Measurements from ENCODE around the gene OGFOD2. TPM values are rescaled to one million over a fixed set of nuclear protein-coding genes. Genes with fewer than 3 reads are reported as not detected.
"Not testable (repeated sequence)": the region's sequence is repeated elsewhere in the genome, so short reads cannot be mapped to it uniquely, and the experiment has no call there.

Gene OGFOD2
- 1 to 10 TPM; 7.6 to 9.6 TPM for total RNA-seq
- long read RNA-seq, donor 1, partial matches to known transcripts: 1 of 9 reads
- long read RNA-seq, donor 1, other reads (novel, unspliced or antisense): 3 of 9 reads
- long read RNA-seq, donor 2, transcript OGFOD2-201 (7 exons, 1,780 nt): major isoform, 14 of 33 reads
- long read RNA-seq, donor 2, partial matches to known transcripts: 1 of 33 reads
- long read RNA-seq, donor 2, other reads (novel, unspliced or antisense): 12 of 33 reads

DNA sequence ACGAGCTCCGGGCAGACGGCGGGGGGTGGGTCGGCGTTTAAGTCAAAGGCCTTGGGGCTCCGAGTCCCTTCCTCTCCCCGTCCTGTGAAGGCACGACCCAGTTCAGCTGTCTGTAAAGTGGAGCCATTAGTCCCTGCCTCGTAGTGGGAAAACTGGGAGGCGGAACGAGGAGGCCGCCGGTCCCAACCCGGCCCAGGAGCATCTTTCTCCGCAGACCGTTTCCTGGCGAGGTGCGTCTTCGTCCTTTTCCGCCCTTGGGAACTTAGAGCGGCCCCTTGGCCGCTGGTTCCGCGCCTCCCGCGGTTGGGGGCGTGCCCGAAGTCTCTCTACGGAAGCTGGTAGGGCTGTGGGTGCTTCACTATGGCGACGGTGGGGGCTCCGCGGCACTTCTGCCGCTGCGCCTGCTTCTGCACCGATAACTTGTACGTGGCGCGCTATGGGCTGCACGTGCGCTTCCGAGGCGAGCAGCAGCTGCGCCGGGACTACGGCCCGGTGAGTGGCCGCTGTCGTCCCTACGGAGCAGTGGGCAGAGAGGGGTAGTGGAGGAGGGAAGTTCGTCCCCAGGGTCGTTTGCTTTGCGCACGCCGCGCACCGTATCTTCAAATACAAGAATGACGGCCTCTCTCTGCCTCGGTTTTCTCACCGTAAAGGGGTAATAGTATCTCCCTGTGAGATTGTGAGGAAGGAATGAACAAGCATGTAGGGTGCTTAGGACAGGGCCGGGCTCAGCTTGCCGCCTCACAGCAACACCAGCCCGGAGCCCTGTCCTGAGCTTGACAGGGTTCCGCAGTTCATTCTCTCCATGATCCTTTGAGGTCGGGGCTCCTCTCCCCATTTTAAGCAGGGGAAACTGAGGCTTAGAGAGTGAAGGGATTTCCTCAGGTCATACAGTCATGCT lies at the start of gene OGFOD2:
OGFOD2 (plus strand) TSS at position 353 of the 898 bp plus-strand sequence; CDS start at position 361, 8 bp downstream.
- intact Hi-C loops (cut with DNase I): loop anchor here (5.0 to 10.0 kb wide), 2 partner anchors 177 to 180 kb away; partner anchors contain the start of gene PITPNM2 (in 2 of the 2)

DNA sequence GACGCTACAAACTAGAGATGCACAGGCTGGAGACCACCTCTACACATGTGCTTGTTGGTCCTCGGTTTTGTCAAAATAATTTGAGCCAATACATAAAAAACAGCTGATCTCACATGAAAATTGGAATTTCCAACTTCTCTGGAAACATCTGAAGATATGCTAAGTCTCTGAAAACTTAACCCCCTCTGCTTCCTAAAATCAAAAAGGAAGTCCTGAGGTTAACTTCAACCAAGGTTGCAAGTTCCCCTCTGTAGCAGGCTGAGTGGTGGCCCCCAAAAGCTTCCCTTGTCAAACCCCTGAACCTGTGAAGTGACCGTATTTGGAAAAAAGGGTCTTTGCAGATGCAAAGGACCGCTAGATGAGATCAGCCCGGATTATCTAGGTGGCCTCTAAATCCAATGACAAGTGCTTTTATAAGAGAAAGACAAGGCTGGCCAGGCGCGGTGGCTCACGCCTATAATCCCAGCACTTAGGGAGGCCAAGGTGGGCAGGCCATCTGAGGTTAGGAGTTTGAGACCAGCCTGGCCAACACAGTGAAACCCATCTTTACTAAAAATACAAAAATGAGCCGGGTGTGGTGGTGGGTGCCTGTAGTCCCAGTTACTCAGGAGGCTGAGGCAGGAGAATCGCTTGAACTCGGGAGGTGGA lies 47.2 kb upstream of the OGFOD2 start:
- no peak for DNase-seq (ENCODE audit: low spot score)
- intact Hi-C loops (cut with DNase I): no loop called here

More for the DNA sequence above, at the start of gene OGFOD2:
- peak; percentile 97 for DNase-seq (ENCODE audit: low spot score)

DNA sequence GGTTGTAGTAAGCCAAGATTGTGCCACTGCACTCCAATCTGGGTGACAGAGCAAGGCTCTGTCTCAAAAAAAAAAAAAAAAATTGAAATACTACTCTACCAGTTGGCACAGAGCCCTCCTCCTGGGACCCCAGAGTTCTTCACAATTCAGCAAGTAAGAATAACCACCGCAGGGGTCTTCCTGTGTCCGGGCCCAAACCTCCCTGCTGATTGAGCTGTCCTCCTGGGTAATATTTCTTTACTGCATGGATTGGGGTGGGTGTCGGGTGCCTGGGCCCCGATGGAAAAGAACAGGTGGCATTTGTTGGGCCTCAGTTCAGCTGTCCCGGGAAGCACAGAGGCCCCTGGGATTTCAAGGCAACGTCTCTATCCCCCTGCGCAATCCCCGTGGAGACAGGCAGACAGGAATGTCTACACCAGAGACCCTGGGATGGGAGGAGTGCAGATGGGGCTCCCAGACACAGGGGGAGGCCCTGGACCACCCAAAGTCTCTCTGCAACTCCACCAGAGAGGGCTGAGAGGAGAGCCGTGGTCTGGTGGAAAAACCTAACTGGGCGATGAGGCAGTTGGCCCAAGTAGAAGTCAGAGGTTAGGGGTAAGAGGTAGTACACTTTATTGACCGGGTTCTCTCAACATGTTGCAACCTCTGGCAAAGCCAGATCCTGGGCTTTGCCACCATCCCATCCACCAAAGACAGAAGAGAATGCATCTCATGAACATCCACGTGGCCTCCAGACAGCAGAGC lies 46.5 kb upstream of the OGFOD2 start:
- no peak for DNase-seq (ENCODE audit: low spot score)
- intact Hi-C loops (cut with DNase I): no loop called here

DNA sequence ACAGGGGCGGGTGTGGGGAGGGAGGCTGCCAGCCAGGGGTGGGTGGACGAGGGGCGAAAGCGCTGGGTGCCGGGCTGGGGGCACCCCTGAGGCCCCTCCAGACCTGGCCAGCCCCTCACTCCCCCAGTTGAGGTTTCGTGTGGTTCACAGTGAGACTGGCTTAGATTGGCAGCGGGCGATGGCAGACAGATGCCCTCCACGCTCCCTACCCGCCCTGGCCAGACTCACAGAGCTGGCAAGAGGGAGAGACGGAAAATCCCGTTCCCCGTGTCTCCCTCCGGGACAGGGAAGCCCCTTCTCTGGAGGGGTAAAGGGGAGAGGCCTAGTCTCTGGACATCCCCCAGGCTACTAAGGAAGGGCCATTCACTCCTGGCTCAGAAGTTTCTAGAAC lies 45.9 kb upstream of the OGFOD2 start:
- intact Hi-C loops (cut with DNase I): no loop called here
- DNase-seq (ENCODE audit: low spot score): no peak

DNA sequence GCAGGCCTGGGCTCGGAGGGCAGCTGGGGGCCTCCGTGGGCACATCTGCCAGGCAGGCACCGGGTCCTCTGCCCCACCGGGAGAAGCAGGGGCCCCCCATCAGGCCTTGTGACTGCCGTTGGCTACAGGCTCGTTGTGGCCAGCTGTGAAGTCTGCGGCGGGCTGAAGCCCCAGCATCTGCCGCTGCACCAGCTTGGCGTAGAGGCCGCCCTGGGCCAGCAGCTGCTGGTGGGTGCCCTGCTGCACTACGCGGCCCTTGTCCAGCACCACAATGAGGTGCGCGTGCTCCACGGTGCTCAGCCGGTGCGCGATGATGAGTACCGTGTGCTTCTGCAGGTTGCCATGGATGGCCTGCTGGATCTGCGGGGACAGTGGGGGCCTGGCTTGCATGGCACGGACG lies 45.2 kb upstream of the OGFOD2 start:
- intact Hi-C loops (cut with DNase I): no loop called here
- DNase-seq (ENCODE audit: low spot score): no peak

DNA sequence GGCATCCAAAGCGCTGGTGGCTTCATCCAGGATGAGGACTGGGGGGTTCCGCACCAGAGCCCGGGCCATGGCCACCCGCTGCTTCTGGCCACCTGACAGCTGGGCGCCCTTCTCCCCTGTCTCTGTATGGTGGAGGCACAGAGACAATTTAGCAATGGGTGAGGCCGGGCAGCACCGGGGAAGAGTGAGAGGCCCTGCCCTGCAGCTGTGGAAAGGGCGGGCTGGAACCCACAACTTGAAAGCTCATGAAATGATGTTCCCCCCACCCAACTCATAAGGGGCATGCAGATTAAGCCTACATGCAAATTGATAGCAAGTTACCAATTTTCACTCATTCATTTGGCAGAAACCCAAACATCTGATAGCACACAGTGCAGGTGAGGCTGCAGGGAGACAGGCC lies 42.8 kb upstream of the OGFOD2 start:
- DNase-seq (ENCODE audit: low spot score): no peak
- intact Hi-C loops (cut with DNase I): no loop called here

DNA sequence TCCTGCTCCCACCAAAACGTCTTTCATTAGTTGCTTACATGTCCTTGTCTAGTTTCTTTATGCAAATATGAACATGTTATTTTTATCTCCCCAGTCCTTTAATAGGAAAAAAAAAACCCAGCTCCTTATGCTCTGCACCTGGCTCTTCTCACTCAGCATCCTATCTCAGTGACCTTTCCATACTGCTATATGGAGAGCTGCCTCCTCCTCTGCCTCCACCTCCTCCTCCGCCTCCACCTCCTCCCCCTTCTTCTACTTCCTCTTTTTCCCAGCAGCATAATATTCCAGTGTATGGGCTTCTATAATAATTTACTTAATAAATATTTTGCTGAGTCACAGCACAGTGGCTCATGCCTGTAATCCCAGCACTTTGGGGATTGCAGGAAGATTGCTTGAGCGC lies 40.3 kb upstream of the OGFOD2 start:
- intact Hi-C loops (cut with DNase I): no loop called here
- DNase-seq (ENCODE audit: low spot score): no peak

DNA sequence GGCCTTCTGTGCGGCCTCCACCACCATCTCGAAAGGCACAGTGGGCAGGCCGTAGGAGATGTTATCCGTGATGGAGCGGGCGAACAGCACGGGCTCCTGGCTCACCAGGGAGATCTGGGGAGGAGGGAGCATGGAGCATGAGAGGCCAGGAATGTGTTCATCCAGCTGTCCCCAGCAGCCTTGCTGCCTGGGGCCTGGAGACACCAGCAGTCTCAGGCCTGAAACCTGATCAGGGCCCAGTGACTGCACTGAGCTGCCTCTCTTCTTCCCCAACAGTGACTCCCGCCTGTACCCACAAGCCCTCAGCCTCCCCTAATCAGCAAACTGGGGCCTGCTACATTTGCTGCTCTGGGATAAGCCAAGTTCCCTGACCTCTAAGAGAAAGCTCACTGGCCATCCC lies 39.7 kb upstream of the OGFOD2 start:
- intact Hi-C loops (cut with DNase I): no loop called here
- no peak for DNase-seq (ENCODE audit: low spot score)

DNA sequence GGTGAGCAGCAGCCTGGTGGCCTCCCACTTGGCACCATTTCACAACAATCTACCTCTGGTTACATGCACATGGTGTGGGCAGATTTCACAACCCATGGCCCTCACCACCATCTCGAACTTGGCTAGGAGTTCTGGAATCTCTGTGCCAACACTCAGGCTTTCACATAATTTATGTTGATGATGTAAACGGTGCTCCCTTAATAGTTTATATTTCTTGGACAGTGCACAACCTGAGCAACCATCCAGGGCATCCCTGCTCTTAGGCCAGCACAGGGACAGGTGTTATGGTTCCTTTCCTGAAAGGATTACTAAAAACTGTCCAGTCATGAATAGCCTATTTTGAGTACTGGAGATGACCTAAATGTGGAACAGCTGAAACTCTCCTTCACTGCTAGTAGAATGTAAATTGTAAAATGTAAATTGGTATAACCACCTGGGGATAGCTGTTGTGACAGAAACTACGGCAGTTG lies 37.4 kb upstream of the OGFOD2 start:
- intact Hi-C loops (cut with DNase I): no loop called here

DNA sequence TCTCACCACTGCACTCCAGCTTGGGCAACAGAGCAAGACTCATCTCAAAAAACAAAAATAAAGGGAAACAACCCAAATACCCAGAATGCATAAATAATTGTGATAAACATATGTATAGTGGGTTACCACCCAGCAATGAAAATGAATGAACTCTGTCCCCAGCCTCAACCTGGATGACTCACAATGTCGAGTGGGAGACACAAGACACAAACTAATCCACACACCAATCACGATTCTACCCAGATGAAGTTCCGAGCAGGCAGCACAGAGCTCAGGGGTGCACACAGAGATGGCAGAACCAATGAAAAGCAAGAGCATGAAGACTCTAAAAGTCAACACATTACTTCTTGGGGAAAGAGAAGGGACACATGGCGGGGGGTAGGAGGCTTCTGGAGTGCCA lies 35.9 kb upstream of the OGFOD2 start:
- DNase-seq (ENCODE audit: low spot score): no peak
- intact Hi-C loops (cut with DNase I): no loop called here

More for the DNA sequence above, 37.4 kb upstream of the OGFOD2 start:
- no peak for DNase-seq (ENCODE audit: low spot score)

DNA sequence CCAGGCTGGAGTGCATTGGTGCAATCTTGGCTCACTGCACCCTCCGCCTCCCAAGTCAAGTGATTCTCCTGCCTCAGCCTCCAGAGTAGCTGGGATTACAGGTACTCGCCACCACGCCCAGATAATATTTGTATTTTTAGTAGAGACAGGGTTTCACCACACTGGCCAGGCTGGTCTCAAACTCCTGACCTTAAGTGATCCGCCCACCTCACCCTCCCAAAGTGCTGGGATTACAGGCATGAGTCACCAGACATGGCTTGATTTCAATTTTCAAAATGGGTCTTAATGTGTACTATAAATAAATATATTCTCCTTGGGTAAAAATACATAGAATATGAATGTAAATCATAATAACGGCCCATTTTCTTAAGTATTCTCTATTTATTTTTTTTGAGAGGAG lies 33.7 kb upstream of the OGFOD2 start:
- intact Hi-C loops (cut with DNase I); DNase-seq (ENCODE audit: low spot score): not testable (repeated sequence)

DNA sequence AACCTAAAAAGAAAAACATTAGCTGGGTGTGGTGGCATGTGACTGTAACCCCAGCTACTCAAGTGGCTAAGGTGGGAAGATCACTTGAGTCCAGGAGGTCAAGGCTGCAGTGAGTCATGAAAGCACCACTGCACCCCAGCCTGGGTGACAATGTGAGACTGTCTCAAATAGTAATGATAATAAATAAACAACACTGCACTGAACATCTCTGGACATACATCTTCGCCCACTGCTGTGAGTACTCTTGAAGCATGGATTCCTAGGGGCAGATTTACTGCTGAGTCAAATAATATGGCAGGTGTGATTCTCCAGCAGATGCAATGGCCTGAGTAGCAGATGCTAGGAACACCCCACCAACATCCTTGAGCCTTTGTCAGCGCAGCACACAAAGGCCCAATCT lies 32.4 kb upstream of the OGFOD2 start:
- DNase-seq (ENCODE audit: low spot score): no peak
- intact Hi-C loops (cut with DNase I): no loop called here

DNA sequence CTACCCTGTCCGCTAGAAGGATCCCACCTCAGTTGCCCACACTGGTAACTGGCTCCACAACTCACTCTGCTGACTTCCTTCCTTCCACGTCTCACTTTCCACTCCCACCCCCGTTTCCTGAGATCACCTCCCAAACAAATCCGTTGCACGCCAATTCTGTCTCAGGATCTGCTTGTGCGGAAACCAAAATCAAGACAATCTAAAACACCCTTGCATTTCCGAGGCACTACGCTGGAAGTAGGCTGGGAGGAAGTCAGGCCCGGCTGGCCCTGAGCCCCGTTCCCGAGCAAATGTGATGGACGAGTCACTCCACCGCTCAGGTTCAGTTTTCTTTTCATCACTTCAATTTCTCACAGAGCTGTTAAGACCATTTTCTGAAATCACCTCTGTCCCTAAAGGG lies 31.8 kb upstream of the OGFOD2 start:
- DNase-seq (ENCODE audit: low spot score): no peak
- intact Hi-C loops (cut with DNase I): no loop called here

DNA sequence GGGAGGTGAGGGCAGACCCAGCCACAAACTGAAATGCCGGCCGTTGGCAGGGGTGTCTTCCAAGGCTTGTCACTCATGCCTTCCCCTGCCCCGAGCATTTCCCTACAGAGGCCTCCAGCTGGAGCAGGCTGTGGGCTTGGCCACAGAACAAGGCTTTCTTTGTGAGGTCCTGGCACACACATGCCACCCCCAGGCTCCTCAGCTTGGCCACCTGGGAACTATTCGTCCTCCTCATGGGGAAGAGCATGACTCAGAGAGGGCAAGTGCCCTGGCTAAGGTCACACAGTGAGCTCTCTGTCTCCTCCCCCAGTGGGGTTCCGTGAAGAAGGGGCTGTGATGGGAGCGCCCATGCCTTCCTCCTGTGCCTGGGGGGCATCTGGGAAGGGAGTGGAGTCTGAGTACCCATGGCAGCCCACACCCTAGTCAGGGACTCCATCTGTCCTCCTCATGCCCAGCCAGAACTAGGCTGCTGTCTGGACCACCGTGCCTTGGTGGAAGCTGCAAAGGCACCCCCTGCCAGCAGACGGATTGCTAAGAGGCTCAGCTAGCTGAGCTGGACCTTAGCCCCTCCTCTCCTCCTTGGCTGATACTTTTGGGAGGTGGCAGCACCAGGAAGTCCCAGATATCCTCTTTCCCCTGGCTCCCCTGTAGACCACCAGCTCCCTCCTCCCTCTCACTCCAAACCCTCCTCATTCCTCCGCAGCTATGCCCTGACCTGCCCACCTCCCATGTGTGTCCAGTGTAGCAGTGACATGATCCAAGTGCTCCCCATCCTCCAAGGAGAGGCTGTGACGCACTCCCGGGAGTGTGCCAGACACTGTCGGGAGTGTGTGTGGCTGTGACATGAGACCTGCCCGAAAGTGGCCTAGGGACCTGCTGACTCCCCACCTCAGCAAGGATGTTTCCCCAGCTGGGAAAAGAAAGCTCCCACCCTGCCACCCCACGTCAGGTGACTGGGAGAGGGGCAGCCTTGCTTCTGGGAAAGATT lies 30.1 kb upstream of the OGFOD2 start:
- DNase-seq (ENCODE audit: low spot score): no peak
- intact Hi-C loops (cut with DNase I): no loop called here

DNA sequence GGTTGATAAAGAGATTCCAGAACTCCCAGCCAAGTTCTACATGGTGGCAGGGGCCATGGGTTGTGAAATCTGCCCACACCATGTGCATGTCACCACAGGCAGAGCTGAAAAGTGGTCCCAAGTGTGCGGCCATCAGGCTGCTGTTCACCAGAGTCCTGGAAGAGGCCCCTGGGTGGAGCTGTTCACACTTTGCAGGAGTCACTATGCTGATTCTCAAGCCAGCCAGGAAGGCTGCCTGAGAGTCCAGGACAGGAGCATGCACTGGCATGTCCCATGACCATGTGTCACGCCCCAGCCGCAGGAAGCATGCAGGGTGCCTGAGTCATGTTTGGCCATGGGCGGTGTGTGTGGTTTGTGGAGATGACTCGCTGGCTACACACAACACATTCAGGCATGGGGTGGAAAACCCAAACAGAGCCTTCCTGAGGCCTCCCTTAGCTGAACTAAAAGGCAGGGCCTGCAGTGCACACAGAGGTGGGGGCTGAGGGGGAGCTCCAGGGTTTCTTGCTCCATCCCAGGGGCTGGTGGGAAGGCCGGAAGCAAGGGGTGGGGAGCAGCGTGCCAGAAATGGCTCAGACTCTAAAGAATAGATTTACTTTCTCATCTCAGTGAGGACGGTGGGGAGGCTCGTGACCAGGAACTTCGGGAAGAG lies 28.2 kb upstream of the OGFOD2 start:
- intact Hi-C loops (cut with DNase I): no loop called here
- DNase-seq (ENCODE audit: low spot score): peak; percentile 98

DNA sequence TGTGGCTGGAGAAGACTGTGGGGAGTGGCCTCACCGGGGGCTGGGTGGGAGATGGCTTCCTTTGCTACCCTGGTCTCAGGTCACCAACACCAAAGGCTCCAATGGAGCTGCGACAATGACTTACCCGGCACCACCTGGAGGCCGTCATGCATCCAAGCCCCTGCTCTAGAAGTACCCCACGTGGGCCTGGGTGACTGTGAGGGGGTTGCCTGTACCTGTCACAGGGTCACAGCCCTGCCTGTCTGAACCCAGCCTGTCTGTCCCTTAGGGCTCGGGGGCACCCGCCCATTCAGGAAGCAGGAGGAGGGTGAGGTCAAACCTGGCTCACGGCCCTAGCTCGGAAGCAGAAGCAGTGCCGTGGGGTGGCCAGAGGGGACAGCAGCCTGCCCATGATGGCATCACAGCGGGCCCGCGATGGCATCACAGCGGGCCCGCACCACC lies 27.7 kb upstream of the OGFOD2 start:
- intact Hi-C loops (cut with DNase I): no loop called here
- no peak for DNase-seq (ENCODE audit: low spot score)

DNA sequence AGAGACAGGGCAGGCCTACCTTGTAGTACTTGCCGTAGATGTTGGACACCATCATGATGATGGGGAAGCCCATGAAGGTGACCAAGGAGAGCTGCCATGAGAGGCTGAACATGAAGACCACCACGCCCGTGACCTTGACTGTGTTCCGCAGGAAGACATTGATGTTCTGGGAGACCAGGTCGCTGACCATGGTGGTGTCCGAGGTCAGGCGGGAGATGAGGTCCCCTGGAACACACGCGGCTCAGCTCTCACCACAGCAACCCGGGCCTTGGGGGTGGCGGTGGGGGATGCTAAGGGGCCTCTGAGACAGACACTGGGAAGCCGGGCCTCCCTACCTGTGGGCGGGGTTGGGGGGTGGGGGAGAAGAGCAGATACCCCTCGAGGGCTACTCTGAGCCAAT lies 26.4 kb upstream of the OGFOD2 start:
- intact Hi-C loops (cut with DNase I): no loop called here

DNA sequence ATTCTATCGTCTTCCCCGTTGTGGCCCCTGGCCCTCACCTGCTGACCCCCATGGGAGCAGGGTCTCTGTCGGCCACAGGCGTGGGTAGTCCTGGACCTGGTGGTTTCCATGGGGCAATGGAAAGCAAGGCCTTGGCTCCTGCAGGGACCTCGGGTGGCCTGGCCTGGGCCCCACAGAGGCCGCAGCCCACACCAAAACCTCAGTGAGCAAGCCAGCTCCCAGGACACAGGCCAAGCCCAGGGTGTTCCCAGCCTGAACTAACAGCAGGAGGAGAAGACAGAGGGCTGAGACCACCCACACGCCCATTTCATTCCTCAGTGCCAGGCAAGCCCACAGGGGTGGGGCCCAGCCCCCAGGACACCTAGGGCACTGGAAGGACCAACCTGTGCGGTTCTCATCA lies 25.6 kb upstream of the OGFOD2 start:
- no peak for DNase-seq (ENCODE audit: low spot score)
- intact Hi-C loops (cut with DNase I): no loop called here

More for the DNA sequence above, 26.4 kb upstream of the OGFOD2 start:
- no peak for DNase-seq (ENCODE audit: low spot score)

Measured in posterior vena cava (tissue), 2 donors.